HEK293 (cell line): ENCODE results near the gene PXMP2.

Source experiments
- CTCF ChIA-PET: fragments of 350-600 bp; formaldehyde crosslinking; extraction: SDS; loops from one replicate; lab custom pipeline; 2021; ENCODE audit warnings: antibody characterized with exemption; lab: Yijun Ruan, JAX
- POLR2A ChIA-PET: fragments of 300-600 bp; formaldehyde crosslinking; extraction: SDS; loops from one replicate; lab custom pipeline; 2020; ENCODE audit warnings: antibody characterized with exemption, inconsistent platforms; lab: Yijun Ruan, JAX
- H3K27ac ChIP-seq: fragments of 200-500 bp; sonication (Bioruptor generic); 2 replicates; pipeline ENCODE4 v1.5.1; 2014; ENCODE audit warnings: low read depth, low read length, control low read depth, inconsistent platforms; ENCODE audit errors: extremely low read depth
- H3K36me3 ChIP-seq, 2 experiments: fragments of 200-500 bp in 1 of 2; sonication (Bioruptor generic) in 1 of 2; 1 replicate in 1 of 2; 2 replicates in 1 of 2; pipeline ENCODE4 v1.5.1; 2014 to 2017; ENCODE audit warnings: inconsistent platforms in 2 of 2, low read length in 2 of 2; ENCODE audit not compliant: control insufficient read depth in 2 of 2, insufficient read depth in 1 of 2
- H3K4me1 ChIP-seq: fragments of 200-500 bp; sonication (Bioruptor generic); 2 replicates; pipeline ENCODE4 v1.5.1; 2014; ENCODE audit warnings: mild to moderate bottlenecking, low read length, inconsistent platforms; ENCODE audit not compliant: control insufficient read depth, insufficient read depth
- H3K4me3 ChIP-seq: 2 replicates; pipeline ENCODE4 v1.5.1; 2011; ENCODE audit warnings: low read depth, mild to moderate bottlenecking, control low read depth, low read length, moderate library complexity
- H3K9me3 ChIP-seq: fragments of 200-500 bp; sonication (Bioruptor generic); 2 replicates; pipeline ENCODE4 v1.5.1; 2014; ENCODE audit warnings: low read depth, low read length, inconsistent platforms; ENCODE audit not compliant: control insufficient read depth, insufficient read depth
- BCL11B ChIP-seq: fragments of 450-650 bp; formaldehyde crosslinking; IDR thresholded peaks from 2 replicates; pipeline ENCODE4 v1.5.1; 2016; ENCODE audit warnings: low read depth, missing biosample characterization, missing genetic modification characterization
- EGR2 ChIP-seq: fragments of 450-650 bp; formaldehyde crosslinking; IDR thresholded peaks from 2 replicates; pipeline ENCODE4 v1.5.1; 2016; ENCODE audit warnings: low read depth, missing biosample characterization, missing genetic modification characterization
- IKZF3 ChIP-seq: fragments of 450-650 bp; IDR thresholded peaks from 2 replicates; pipeline ENCODE4 v1.5.0; 2018; ENCODE audit warnings: missing biosample characterization, mild to moderate bottlenecking, missing genetic modification characterization, moderate library complexity
- SCRT2 ChIP-seq: fragments of 450-650 bp; formaldehyde crosslinking; IDR thresholded peaks from 2 replicates; pipeline ENCODE4 v1.5.1; 2016; ENCODE audit warnings: missing biosample characterization, missing genetic modification characterization
- SP2 ChIP-seq: fragments of 450-650 bp; formaldehyde crosslinking; IDR thresholded peaks from 2 replicates; pipeline ENCODE4 v1.5.1; 2016; ENCODE audit warnings: missing biosample characterization, missing genetic modification characterization
- ZBTB7A ChIP-seq: fragments of 450-650 bp; formaldehyde crosslinking; IDR thresholded peaks from 2 replicates; pipeline ENCODE4 v1.5.1; 2016; ENCODE audit warnings: low read depth, missing biosample characterization, missing genetic modification characterization
- ZNF510 ChIP-seq: fragments of 450-650 bp; formaldehyde crosslinking; IDR thresholded peaks from 2 replicates; pipeline ENCODE4 v1.5.1; 2018; ENCODE audit warnings: mild to moderate bottlenecking, missing genetic modification characterization, missing biosample characterization; ENCODE audit not compliant: insufficient replicate concordance
- ZNF518A ChIP-seq: fragments of 450-650 bp; formaldehyde crosslinking; conservative IDR thresholded peaks from 2 replicates; pipeline ENCODE4 v1.5.1; 2016; ENCODE audit warnings: low read depth, missing biosample characterization, missing genetic modification characterization
- ZNF530 ChIP-seq: fragments of 450-650 bp; formaldehyde crosslinking; IDR thresholded peaks from 2 replicates; pipeline ENCODE4 v1.5.1; 2016; ENCODE audit warnings: low read depth, missing biosample characterization, missing genetic modification characterization
- TF ChIP-seq, protein P1 (sequence below): fragments of 450-650 bp; formaldehyde crosslinking; IDR thresholded peaks from 2 replicates; pipeline ENCODE4 v1.5.1; 2016; ENCODE audit warnings: missing biosample characterization, missing genetic modification characterization
- TF ChIP-seq, protein P2 (sequence below): fragments of 450-650 bp; formaldehyde crosslinking; IDR thresholded peaks from 2 replicates; pipeline ENCODE4 v1.5.1; 2016; ENCODE audit warnings: missing biosample characterization, missing genetic modification characterization

PXMP2 gene

GRCh38 chr12:132641811-132642650 lies 45.4 kb upstream of the PXMP2 start:
- no peak overlapping the region for H3K27ac ChIP-seq
- CTCF ChIA-PET, result interaction anchor here (0.6 to 1.4 kb wide), 3 partner anchors 27 to 502 kb away, joined by 3 to 6 read pairs (median 4); no protein-coding TSS in a partner anchor
- POLR2A ChIA-PET, result no interaction called here
- TF ChIP-seq, protein P1, sequence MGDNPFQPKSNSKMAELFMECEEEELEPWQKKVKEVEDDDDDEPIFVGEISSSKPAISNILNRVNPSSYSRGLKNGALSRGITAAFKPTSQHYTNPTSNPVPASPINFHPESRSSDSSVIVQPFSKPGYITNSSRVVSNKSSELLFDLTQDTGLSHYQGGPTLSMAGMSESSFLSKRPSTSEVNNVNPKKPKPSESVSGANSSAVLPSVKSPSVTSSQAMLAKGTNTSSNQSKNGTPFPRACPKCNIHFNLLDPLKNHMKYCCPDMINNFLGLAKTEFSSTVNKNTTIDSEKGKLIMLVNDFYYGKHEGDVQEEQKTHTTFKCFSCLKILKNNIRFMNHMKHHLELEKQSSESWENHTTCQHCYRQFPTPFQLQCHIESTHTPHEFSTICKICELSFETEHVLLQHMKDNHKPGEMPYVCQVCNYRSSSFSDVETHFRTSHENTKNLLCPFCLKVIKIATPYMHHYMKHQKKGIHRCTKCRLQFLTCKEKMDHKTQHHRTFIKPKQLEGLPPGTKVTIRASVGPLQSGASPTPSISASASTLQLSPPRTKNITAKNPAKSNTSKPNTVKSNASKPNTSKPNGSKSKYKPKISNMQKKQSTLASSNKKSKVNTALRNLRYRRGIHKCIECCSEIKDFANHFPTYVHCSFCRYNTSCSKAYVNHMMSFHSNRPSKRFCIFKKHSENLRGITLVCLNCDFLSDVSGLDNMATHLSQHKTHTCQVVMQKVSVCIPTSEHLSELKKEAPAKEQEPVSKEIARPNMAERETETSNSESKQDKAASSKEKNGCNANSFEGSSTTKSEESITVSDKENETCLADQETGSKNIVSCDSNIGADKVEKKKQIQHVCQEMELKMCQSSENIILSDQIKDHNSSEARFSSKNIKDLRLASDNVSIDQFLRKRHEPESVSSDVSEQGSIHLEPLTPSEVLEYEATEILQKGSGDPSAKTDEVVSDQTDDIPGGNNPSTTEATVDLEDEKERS (tag by site-specific recombination), result no peak
- TF ChIP-seq ZNF530 (tag by site-specific recombination) (no peak), ZBTB7A (tag by site-specific recombination) (no peak), ZNF510 (tag by site-specific recombination) (no peak), SCRT2 (peak; percentile 51; the same call in 1 of the 2 replicates)
- TF ChIP-seq, all 188 proteins: peak for 1
- Histone ChIP-seq H3K4me1 (no peaks in the 10 kb centered on the region), H3K36me3 (peaks cover 23 to 87% of the 10 kb centered on the region in 2 experiments), H3K9me3 (no peaks in the 10 kb centered on the region), H3K4me3 (no peak overlapping the region)

DNA sequence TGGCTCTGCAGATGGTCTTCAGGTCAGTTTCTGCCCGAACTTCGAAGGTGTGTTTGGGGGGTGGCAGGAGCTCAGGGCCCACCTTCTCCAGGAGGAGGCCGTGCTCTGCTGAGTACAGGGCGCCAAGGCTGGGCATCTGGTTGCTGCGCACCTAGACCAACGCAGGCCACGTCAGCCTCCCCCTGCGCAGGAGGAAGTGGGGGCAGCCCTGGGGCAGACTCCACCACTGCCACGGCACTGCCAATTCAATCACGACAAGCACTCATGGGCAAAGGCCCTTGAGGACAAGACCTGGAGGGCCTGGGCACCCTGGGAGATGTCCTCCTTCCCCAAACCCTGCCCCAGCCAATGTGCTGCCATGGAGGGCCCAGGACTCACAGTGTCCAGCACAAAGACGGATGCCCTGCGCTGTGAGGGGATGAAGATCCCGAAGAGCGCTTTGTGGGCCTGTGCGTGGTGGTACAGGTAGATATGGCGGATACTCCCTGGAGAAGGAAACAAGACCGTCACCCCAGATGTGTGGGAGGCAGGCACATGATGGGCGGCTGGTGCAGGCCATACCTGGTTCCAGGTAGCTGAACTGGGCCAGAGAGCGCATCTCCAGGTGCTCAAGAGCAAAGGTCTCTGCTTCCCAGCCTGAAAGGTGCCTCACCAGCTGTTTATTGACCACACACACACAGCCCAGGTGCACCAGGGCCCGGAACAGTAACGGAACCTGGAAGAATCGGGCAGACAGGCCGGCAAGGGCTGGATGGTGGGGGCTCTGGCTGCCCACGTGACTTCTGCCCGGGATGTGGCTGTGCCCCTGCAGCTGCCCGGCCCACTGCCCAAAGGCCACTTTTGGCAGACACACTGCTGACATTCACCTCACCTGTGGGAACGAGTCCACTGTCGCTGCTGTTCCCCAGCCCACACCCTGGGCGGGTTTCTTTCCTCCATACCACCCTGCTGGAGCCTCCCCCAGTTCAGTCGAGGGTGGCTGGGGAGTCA lies 44.2 kb upstream of the PXMP2 start:
- ChIA-PET POLR2A (no interaction called here), CTCF (interaction anchor here (0.6 kb wide), 1 partner anchor 52 kb away, joined by 3 read pairs; no protein-coding TSS in a partner anchor)
- TF ChIP-seq SP2 (tag by site-specific recombination) (no peak), BCL11B (tag by site-specific recombination) (no peak), IKZF3 (tag by site-specific recombination) (no peak), ZNF518A (tag by site-specific recombination) (no peak), EGR2 (tag by site-specific recombination) (0 out of 2 replicates have a peak, but pooled peaks have one; percentile 10)
- TF ChIP-seq, protein P2, sequence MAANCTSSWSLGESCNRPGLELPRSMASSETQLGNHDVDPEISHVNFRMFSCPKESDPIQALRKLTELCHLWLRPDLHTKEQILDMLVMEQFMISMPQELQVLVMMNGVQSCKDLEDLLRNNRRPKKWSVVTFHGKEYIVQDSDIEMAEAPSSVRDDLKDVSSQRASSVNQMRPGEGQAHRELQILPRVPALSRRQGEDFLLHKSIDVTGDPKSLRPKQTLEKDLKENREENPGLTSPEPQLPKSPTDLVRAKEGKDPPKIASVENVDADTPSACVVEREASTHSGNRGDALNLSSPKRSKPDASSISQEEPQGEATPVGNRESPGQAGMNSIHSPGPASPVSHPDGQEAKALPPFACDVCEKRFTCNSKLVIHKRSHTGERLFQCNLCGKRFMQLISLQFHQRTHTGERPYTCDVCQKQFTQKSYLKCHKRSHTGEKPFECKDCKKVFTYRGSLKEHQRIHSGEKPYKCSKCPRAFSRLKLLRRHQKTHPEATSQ (tag by site-specific recombination), result no peak
- Histone ChIP-seq H3K27ac (no peak overlapping the region), H3K4me3 (no peak overlapping the region), H3K36me3 (peaks cover 26 to 87% of the 10 kb centered on the region in 2 experiments), H3K4me1 (no peaks in the 10 kb centered on the region), H3K9me3 (no peaks in the 10 kb centered on the region)
